Adipocyte (in vitro differentiated cells): Measurements from ENCODE around the gene ATG14.
A peak's percentile ranks its signal among the peaks of the same experiment; 100 is the strongest.

ENCODE experiments used
- DNase-seq: peaks from one replicate; pipeline ENCODE4 v3.0.0-alpha.2; 2015; ENCODE audit warnings: low read depth
- H3K27me3 ChIP-seq: replicated peaks from 2 replicates; pipeline ENCODE4 v1.7.0; 2013; ENCODE audit warnings: mild to moderate bottlenecking, low read length, moderate library complexity; ENCODE audit not compliant: control insufficient read depth, insufficient read depth
- H3K36me3 ChIP-seq: 2 replicates; pipeline ENCODE4 v1.7.0; 2013; ENCODE audit warnings: low read length, mild to moderate bottlenecking, moderate library complexity; ENCODE audit not compliant: control insufficient read depth, insufficient read depth, severe bottlenecking
- H3K4me1 ChIP-seq: 2 replicates; pipeline ENCODE4 v1.7.0; 2013; ENCODE audit warnings: mild to moderate bottlenecking, low read length, moderate library complexity; ENCODE audit not compliant: control insufficient read depth, insufficient read depth
- H3K4me3 ChIP-seq: 2 replicates; pipeline ENCODE4 v1.7.0; 2013; ENCODE audit warnings: mild to moderate bottlenecking, low read length, moderate library complexity
- H3K9ac ChIP-seq: 2 replicates; pipeline ENCODE4 v1.7.0; 2013; ENCODE audit warnings: mild to moderate bottlenecking, low read length, moderate library complexity
- H3K9me3 ChIP-seq: 2 replicates; pipeline ENCODE4 v1.7.0; 2013; ENCODE audit warnings: mild to moderate bottlenecking, low read length, moderate library complexity; ENCODE audit not compliant: control insufficient read depth

Gene ATG14

DNA sequence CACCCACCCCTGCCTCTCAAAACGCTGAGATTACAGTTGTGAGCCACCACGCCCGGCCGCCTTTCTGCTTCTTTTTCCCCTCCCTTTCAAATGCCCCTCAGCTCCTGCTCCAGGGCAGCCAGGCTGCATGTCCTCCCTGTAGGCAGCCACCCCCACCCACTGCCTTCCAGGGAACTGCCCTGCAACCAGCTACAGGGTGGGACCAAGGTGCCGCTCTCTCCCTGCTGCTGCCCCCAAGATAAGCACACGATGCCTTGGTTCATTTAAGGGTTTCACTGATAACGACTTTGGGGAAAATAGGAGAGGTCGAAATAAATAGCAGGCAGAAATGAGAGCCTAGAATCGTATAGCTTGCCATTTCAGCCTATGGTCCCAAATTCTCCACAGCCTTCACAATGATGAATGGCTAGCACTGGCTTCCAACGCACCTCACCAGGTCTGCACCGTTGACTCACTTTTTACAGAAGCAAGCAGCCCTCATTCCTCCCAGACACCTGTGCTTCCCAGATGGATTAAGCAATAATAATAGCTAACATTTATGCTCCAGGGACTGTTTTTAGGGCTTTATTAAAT is 40.7 kb downstream of the ATG14 start:
- peaks cover 11% of the 10 kb centered on the region for H3K4me1 ChIP-seq
- no peak overlapping the region for H3K4me3 ChIP-seq
- no peaks in the 10 kb centered on the region for H3K27me3 ChIP-seq
- H3K9ac ChIP-seq: no peak overlapping the region
- H3K36me3 ChIP-seq: peaks cover 47% of the 10 kb centered on the region
- no peak for DNase-seq
- H3K9me3 ChIP-seq: no peaks in the 10 kb centered on the region

DNA sequence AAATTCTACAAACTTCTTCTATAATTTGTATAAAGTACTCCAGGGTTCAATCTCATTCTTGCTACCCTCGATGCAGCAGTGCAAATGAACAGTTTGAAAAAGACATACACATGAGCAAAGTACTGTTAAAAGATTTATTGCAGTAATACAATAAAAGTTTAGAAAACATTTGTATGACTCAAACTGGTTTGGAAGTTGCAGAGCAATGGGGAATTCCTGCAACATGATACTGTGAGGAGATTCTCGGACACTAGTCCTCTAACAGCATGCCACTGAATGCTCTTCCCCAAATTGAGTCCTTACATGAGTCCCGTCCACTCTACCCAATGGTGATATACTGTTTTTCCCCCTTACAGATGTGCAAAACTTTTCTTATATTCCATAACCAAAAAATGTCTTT is 45.4 kb downstream of the ATG14 start:
- Histone ChIP-seq H3K9ac (no peak overlapping the region), H3K27me3 (no peaks in the 10 kb centered on the region), H3K4me1 (peaks cover 17% of the 10 kb centered on the region), H3K4me3 (no peak overlapping the region), H3K36me3 (peaks cover 21% of the 10 kb centered on the region), H3K9me3 (no peaks in the 10 kb centered on the region)
- DNase-seq: peak; percentile 57

DNA sequence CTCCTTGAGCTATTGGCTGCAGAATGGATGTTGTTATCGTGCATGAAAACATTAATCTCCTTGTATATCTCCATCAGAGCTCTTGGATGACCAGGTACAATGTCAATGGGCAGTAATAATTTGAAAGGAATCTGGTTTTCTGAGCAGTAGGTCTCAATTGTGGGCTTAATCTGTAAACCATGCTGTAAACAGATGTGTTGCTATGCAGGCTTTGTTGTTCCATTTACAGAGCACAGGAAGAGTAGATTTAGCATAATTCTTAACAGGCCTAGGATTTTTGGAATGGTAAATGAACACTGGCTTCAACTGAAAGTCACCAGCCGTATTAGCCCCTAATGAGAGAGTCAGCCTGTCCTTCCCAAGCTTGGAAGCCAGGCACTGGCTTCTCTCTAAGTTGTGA is 50.4 kb downstream of the ATG14 start:
- Histone ChIP-seq H3K27me3 (no peaks in the 10 kb centered on the region), H3K4me3 (no peak overlapping the region), H3K4me1 (peaks cover 9% of the 10 kb centered on the region), H3K9ac (no peak overlapping the region), H3K9me3 (no peaks in the 10 kb centered on the region), H3K36me3 (no peaks in the 10 kb centered on the region)
- no peak for DNase-seq

DNA sequence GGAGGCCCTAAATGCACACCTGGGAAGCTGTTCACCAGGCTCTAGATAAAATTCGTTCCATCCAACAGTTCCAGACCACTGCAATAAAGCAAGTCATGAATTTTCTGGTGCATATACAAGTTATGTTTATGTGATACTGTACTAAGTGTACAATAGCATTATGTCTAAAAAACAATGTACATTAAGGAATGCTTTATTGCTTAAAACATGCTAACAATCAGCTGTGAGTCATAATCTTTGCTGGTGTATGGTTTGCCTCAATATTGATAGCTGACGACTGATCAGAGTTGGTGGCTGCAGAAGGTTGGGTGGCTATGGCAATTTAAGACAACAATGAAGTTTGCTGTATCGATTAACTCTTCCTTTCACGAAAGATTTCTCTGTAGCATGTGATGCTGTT is 52.3 kb downstream of the ATG14 start:
- Histone ChIP-seq H3K4me1 (no peaks in the 10 kb centered on the region), H3K36me3 (peaks cover 6% of the 10 kb centered on the region), H3K4me3 (no peak overlapping the region), H3K27me3 (no peaks in the 10 kb centered on the region), H3K9me3 (no peaks in the 10 kb centered on the region), H3K9ac (no peak overlapping the region)
- peak; percentile 19 for DNase-seq

DNA sequence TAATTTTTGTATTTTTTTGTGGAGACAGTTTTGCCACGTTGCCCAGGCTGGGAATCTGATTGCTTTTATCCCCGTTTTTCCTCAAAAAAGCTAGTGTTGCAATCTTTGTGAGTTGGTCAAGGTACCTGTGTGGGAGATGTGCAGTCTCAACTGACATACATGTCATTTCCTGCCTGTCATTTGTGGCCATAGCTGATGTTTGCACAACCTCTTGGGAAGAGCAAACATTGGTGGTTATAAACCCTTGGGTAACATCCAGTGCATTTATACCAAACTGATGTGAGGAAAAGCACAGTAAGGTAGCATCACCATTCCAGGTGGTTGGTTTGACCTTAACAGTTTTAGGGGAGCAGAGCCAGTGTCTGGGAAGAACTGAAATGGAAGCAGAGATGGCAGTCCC is 54.7 kb downstream of the ATG14 start:
- Histone ChIP-seq H3K36me3 (peaks cover 14% of the 10 kb centered on the region), H3K9me3 (no peaks in the 10 kb centered on the region), H3K9ac (no peak overlapping the region), H3K4me3 (no peak overlapping the region), H3K27me3 (no peaks in the 10 kb centered on the region), H3K4me1 (no peaks in the 10 kb centered on the region)
- no peak for DNase-seq

DNA sequence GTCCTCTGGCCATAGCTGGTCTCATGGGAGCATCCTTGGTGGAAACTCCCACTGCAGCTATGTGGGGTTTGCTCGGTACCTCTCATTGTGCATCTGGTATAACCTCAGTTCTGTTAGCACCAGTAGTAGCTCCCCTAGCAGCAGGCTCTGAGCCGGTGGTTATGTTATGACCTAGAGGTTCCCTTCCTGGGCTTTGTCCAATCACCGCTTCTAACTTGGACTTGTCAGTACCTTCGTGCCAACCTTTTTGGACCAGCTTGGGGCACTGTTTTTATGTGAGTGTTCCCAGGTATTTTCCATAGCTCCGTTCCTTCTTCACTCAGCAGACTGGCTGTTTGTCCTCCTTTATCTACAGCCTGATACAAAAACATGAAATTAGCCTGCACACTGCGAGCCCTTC is 55.7 kb downstream of the ATG14 start:
- Histone ChIP-seq H3K27me3 (no peaks in the 10 kb centered on the region), H3K4me3 (no peak overlapping the region)

DNA sequence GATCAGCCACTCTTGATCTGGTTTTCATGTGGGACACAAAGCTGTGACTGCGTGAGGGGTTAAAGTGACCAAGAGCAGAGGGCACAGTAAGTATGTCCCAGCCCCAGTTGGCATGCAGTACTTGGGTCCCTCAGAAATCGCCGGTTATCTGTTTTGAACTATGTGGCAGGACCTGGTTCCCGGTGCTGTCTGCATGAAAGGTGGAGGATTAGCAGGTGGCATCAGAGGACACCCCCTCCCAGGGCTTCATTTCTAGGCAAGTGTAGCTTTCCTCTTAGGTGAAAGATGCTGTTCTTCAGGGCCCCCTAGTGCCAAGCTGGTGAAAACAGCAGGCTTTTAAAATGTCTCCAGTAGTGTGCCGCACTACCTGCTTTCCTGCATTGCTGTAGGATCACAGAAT is 57.1 kb downstream of the ATG14 start:
- peaks cover 31% of the 10 kb centered on the region for H3K36me3 ChIP-seq
- H3K27me3 ChIP-seq: no peaks in the 10 kb centered on the region
- no peak overlapping the region for H3K4me3 ChIP-seq
- no peak overlapping the region for H3K9ac ChIP-seq
- DNase-seq: peak; percentile 64
- no peaks in the 10 kb centered on the region for H3K4me1 ChIP-seq
- H3K9me3 ChIP-seq: no peaks in the 10 kb centered on the region

More for the DNA sequence above, 55.7 kb downstream of the ATG14 start:
- Histone ChIP-seq H3K4me1 (no peaks in the 10 kb centered on the region), H3K9ac (no peak overlapping the region), H3K9me3 (no peaks in the 10 kb centered on the region), H3K36me3 (peaks cover 24% of the 10 kb centered on the region)
- no peak for DNase-seq

DNA sequence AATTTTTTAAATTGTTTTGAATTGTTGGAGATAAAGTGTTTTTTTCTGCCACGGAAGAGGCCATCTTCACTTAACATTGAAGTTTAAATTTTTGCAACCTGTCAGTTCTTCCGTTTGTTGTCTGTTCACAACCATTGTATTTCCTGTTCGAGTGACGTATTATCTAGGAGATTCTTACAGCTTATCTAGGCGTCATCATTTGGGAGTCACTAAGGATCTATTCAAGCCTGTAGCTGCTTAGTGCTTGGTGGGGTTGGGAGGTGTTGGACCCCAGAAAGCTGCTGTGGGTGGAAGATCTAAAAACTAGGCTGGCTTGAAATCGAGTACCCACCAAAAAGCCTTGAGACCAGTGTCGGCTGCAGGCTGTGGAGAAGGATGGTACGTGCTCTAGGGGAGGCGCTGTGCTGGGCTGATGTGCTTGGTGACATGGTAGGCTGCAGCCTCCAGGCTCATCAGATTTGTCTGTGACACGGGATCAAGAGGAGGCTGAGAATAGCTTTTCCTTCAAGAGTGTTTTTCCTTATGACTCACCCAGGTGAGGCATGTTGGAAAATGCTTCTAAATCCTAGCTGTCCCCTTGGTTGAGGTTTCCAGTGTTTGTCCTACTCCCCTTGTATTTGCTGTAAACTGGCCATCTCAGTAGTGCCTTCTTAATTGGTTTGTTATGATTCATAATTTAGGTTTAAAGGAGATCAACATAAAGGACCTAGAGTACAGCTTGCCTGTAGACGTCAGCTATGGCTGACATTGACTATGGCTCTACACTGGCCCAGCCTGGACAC is 57.8 kb downstream of the ATG14 start:
- Histone ChIP-seq H3K4me3 (no peak overlapping the region), H3K9me3 (no peaks in the 10 kb centered on the region), H3K4me1 (no peaks in the 10 kb centered on the region), H3K36me3 (peaks cover 31% of the 10 kb centered on the region), H3K27me3 (no peaks in the 10 kb centered on the region), H3K9ac (no peak overlapping the region)
- no peak for DNase-seq

GRCh38 chr14:55352201-55352600 is 59.4 kb downstream of the ATG14 start:
- no peak overlapping the region for H3K4me3 ChIP-seq
- H3K9me3 ChIP-seq: no peaks in the 10 kb centered on the region
- no peak overlapping the region for H3K9ac ChIP-seq
- peaks cover 31% of the 10 kb centered on the region for H3K36me3 ChIP-seq
- no peaks in the 10 kb centered on the region for H3K4me1 ChIP-seq
- H3K27me3 ChIP-seq: no peaks in the 10 kb centered on the region
- no peak for DNase-seq

DNA sequence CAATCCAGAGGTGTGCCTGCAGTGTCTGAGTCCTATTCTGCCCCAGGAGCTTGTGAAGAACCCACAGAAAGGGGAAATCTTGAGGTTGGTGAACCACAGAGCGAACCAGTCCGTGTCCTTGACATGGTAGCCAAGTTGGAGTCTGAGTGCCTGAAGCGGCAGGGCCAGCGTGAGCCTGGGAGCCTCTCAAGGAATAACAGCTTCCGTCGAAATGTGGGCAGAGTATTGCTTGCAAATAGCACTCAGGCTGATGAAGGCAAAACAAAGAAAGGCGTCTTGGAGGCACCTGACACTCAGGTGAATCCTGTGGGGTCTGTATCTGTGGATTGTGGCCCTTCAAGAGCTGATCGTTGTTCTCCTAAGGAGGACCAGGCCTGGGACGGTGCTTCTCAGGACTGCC is 60.5 kb downstream of the ATG14 start:
- no peak for DNase-seq
- Histone ChIP-seq H3K27me3 (no peaks in the 10 kb centered on the region), H3K9ac (no peak overlapping the region), H3K4me1 (no peaks in the 10 kb centered on the region), H3K4me3 (no peak overlapping the region), H3K9me3 (no peaks in the 10 kb centered on the region), H3K36me3 (peaks cover 31% of the 10 kb centered on the region)

- Histone ChIP-seq H3K27me3 (no peaks in the 10 kb centered on the region), H3K9me3 (no peaks in the 10 kb centered on the region), H3K4me3 (no peak overlapping the region), H3K36me3 (peaks cover 28% of the 10 kb centered on the region), H3K4me1 (no peaks in the 10 kb centered on the region), H3K9ac (no peak overlapping the region)
- no peak for DNase-seq
These were observed 61.2 kb downstream of the ATG14 start for GRCh38 chr14:55350461-55350860.

GRCh38 chr14:55349565-55349964 is 62.1 kb downstream of the ATG14 start:
- Histone ChIP-seq H3K9ac (no peak overlapping the region), H3K9me3 (no peaks in the 10 kb centered on the region), H3K27me3 (no peaks in the 10 kb centered on the region), H3K4me3 (no peak overlapping the region), H3K4me1 (no peaks in the 10 kb centered on the region), H3K36me3 (peaks cover 25% of the 10 kb centered on the region)
- DNase-seq: no peak
